Left lung (tissue), 10 donors: ENCODE measurements around the gene WRNIP1. TPM values are rescaled to one million over a fixed set of nuclear protein-coding genes. Genes with fewer than 3 reads are reported as not detected.

Experiments used
- ATAC-seq: fragments of 200-7000 bp; cut with Tn5 transposase; one replicate; pipeline ENCODE4 v1.9.1; 2020; ENCODE audit warnings: moderate library complexity
- DNase-seq, 4 donors: peaks; one replicate each; pipeline ENCODE4 v3.0.0-alpha.2; 2013 to 2020
- H3K27ac ChIP-seq, 2 donors: fragments of 200-600 bp; sonication (generic) in 1 of 2; one replicate each; pipeline versions ENCODE4 v1.5.0 to v1.8.0; 2020 to 2021
- H3K27me3 ChIP-seq, 2 donors: fragments of 200-600 bp; sonication (generic) in 1 of 2; one replicate each; pipeline versions ENCODE4 v1.5.0 to v1.8.0; 2020 to 2021
- H3K36me3 ChIP-seq, 2 donors: fragments of 200-600 bp; sonication (generic) in 1 of 2; one replicate each; pipeline versions ENCODE4 v1.5.0 to v1.8.0; 2020 to 2021
- H3K4me1 ChIP-seq, 2 donors: fragments of 200-600 bp; one replicate each; pipeline ENCODE4 v1.8.0; 2021
- H3K4me3 ChIP-seq, 2 donors: fragments of 200-600 bp; sonication (generic) in 1 of 2; one replicate each; pipeline versions ENCODE4 v1.5.0 to v1.8.0; 2020 to 2021; ENCODE audit warnings: mild to moderate bottlenecking in 1 of 2
- H3K9me3 ChIP-seq, 2 donors: fragments of 200-600 bp; sonication (generic) in 1 of 2; one replicate each; pipeline versions ENCODE4 v1.5.0 to v1.8.0; 2020 to 2021
- intact Hi-C, 2 donors: fragments of 100-400 bp; cut with DNase I; formaldehyde crosslinking; loops; one replicate each; pipeline versions ENCODE4 v1.11.2 to v1.14.2; 2022
- polyA plus RNA-seq, 6 donors: library from polyadenylated mRNA; unstranded; fragments of 120-200 nt; gene quantifications; one replicate each; pipeline ENCODE4 v1.2.1, GENCODE V29; 2013; ENCODE audit not compliant: insufficient read length in 6 of 6
- total RNA-seq, 2 donors: library from RNA; stranded (reverse); fragmentation: NEBNext Ultra II Directional; extraction: Animal tissue kit (Norgen Biotek cat#: 25700); gene quantifications; one replicate each; pipeline ENCODE4 v1.2.1, GENCODE V29; 2021
- TF ChIP-seq, protein P1 (sequence below), 2 donors: fragments of 200-600 bp; sonication (generic) in 1 of 2; IDR thresholded peaks; one replicate each; pipeline versions ENCODE4 v1.5.0 to v1.8.0; 2021; ENCODE audit warnings: antibody characterized with exemption in 2 of 2
- donor health status: DM: no; HTN: yes; CAD: no.
- donor health status: DM: no; HTN: no; CAD: no.

The WRNIP1 gene
- total and polyA plus RNA-seq, 8 donors: 34.9 to 51.6 (median 49.0) TPM

DNA sequence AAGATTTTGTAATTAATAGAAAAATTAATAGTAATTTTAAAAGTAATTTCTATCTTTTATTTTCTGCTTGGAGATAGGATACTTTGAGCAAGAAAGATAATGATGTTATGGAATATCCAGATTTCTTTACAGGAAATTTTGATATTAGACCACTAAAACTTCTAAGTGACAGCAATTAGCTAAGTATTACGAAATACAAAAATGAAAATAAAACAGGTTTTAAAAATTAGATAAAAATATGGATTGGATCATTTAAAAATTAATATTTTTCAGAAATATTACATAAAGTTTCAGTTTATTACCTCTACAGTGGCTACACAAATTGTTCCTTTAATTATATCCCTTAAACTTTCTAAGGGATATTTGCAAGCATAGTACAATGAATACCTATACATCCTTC, 10.3 kb upstream of the WRNIP1 start:
- Histone ChIP-seq H3K4me3 (no peak overlapping the region), H3K9me3 (no peaks in the 10 kb centered on the region), H3K27me3 (no peaks in the 10 kb centered on the region), H3K4me1 (peaks cover 0 to 4% of the 10 kb centered on the region in 2 donors), H3K27ac (no peak overlapping the region), H3K36me3 (no peaks in the 10 kb centered on the region)
- TF ChIP-seq, protein P1, sequence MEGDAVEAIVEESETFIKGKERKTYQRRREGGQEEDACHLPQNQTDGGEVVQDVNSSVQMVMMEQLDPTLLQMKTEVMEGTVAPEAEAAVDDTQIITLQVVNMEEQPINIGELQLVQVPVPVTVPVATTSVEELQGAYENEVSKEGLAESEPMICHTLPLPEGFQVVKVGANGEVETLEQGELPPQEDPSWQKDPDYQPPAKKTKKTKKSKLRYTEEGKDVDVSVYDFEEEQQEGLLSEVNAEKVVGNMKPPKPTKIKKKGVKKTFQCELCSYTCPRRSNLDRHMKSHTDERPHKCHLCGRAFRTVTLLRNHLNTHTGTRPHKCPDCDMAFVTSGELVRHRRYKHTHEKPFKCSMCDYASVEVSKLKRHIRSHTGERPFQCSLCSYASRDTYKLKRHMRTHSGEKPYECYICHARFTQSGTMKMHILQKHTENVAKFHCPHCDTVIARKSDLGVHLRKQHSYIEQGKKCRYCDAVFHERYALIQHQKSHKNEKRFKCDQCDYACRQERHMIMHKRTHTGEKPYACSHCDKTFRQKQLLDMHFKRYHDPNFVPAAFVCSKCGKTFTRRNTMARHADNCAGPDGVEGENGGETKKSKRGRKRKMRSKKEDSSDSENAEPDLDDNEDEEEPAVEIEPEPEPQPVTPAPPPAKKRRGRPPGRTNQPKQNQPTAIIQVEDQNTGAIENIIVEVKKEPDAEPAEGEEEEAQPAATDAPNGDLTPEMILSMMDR (IDR thresholded peaks at IDR 0.05): no peak
- intact Hi-C loops: no loop called here
- no peak for ATAC-seq
- no peak for DNase-seq

DNA sequence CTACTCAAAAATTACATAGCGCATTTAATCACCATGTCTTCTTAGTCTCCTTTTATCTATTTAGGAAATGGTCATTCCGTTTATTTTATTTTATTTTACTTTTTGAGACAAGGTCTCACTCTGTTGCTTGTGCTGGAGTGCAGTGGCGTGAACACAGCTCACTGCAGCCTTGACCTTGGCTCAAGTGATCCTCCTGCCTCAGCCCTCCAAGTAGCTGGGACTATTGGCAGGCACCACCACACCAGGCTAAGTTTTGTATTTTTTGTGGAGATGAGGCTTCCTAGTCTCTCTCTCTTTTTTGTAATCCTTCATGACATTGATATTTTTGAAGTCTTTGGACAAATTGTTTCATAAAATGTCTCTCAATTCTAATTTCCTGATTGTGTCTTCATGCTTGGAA, 9.7 kb upstream of the WRNIP1 start:
- TF ChIP-seq, protein P1 (IDR thresholded peaks at IDR 0.05): no peak
- intact Hi-C loops: no loop called here

DNA sequence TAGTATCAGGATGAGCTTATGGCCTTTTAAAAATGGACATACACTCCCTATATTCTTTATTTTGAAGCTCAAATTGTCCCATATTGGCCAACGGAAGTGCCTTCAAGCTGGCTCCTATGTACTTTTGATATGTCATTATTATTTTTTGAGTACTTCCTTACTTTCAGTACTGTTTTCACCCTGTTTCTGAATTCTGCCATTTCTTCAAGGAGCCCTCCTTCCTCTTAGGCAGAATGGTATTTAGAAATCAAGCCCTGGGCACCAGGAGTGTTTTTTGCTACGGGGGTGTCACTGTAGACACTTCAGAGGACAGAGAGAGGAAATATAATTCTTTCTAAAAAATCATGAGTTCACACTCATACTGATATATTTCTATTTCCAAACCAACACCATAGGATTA, 9.0 kb upstream of the WRNIP1 start:
- H3K4me1 ChIP-seq: no peaks in the 10 kb centered on the region
- H3K4me3 ChIP-seq: no peak overlapping the region
- ATAC-seq (no peak), DNase-seq (no peak)
- H3K27me3 ChIP-seq: no peaks in the 10 kb centered on the region
- no peaks in the 10 kb centered on the region for H3K36me3 ChIP-seq
- H3K27ac ChIP-seq: no peak overlapping the region
- intact Hi-C loops: no loop called here
- TF ChIP-seq, protein P1 (IDR thresholded peaks at IDR 0.05): no peak
- H3K9me3 ChIP-seq: no peaks in the 10 kb centered on the region

More for the DNA sequence above, 9.7 kb upstream of the WRNIP1 start:
- H3K9me3 ChIP-seq: no peaks in the 10 kb centered on the region
- H3K4me3 ChIP-seq: no peak overlapping the region
- H3K4me1 ChIP-seq: no peaks in the 10 kb centered on the region
- no peak for ATAC-seq
- DNase-seq: no peak
- no peak overlapping the region for H3K27ac ChIP-seq
- no peaks in the 10 kb centered on the region for H3K36me3 ChIP-seq
- H3K27me3 ChIP-seq: no peaks in the 10 kb centered on the region

DNA sequence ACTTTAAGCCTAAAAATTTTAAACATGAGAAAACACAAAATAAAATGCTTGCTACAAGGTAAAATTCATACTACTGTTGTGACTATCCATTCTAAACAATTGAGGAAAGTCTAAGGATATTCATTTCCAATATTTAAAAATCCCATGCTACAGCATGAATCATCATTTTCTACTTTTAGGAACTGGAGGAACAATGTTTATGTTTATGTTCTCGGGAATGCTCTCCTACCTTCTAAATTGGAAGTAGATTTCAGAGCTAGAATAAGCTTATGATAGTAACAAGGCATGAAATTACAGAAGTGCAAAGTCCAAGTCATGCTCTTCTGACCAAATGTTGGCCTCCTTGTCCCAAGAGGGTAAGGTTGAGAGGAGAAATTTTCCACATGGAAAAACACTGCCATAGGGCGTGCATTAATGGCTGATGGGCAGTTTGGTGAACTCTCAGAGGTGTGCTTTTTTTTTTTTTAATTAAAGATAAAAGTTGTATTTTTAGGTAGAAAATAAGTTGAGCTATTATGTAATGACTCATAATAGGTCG, 8.4 kb upstream of the WRNIP1 start:
- no peak overlapping the region for H3K4me3 ChIP-seq
- no peaks in the 10 kb centered on the region for H3K4me1 ChIP-seq
- H3K27ac ChIP-seq: no peak overlapping the region
- TF ChIP-seq, protein P1 (IDR thresholded peaks at IDR 0.05): no peak
- DNase-seq (no peak), ATAC-seq (no peak)
- H3K36me3 ChIP-seq: no peaks in the 10 kb centered on the region
- no peaks in the 10 kb centered on the region for H3K9me3 ChIP-seq
- no peaks in the 10 kb centered on the region for H3K27me3 ChIP-seq
- intact Hi-C loops: no loop called here

DNA sequence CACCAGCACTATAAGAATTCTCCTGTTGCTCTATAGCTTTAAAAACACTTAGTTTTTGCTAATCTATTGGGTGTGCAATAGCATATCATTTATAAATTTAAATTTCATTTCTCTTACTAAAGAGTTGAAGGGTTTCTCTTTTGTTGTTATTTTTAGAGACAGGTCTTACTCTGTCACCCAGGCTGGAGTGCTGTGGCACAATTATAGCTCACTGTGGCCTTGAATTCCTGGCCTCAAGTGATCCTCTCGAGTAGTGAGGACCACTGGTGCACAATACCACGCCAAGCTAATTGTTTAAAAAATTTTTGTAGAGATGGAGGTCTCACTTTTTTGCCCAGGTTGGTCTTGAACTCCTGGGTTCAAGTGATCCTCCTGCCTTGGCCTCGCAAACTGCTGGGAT, 6.2 kb upstream of the WRNIP1 start:
- Histone ChIP-seq H3K27me3 (no peaks in the 10 kb centered on the region), H3K9me3 (no peaks in the 10 kb centered on the region), H3K36me3 (no peaks in the 10 kb centered on the region), H3K4me3 (no peak overlapping the region), H3K27ac (no peak overlapping the region), H3K4me1 (peaks cover 0 to 3% of the 10 kb centered on the region in 2 donors)
- DNase-seq: no peak
- intact Hi-C loops: no loop called here
- no peak for ATAC-seq
- TF ChIP-seq, protein P1 (IDR thresholded peaks at IDR 0.05): no peak
